PC-3 (cell line): ENCODE measurements around the gene FDXACB1.

Source experiments
- CTCF ChIP-seq: fragments of 300-600 bp; sonication (generic); conservative IDR thresholded peaks from 2 replicates; pipeline ENCODE4 v1.5.1; 2017; ENCODE audit warnings: antibody characterized with exemption, low read depth, mild to moderate bottlenecking, low read length
- EZH2phosphoT487 ChIP-seq: fragments of 300-600 bp; sonication (generic); IDR thresholded peaks from 2 replicates; pipeline ENCODE4 v1.6.1; 2018; ENCODE audit warnings: mild to moderate bottlenecking, antibody characterized with exemption, low read length, borderline replicate concordance

DNA sequence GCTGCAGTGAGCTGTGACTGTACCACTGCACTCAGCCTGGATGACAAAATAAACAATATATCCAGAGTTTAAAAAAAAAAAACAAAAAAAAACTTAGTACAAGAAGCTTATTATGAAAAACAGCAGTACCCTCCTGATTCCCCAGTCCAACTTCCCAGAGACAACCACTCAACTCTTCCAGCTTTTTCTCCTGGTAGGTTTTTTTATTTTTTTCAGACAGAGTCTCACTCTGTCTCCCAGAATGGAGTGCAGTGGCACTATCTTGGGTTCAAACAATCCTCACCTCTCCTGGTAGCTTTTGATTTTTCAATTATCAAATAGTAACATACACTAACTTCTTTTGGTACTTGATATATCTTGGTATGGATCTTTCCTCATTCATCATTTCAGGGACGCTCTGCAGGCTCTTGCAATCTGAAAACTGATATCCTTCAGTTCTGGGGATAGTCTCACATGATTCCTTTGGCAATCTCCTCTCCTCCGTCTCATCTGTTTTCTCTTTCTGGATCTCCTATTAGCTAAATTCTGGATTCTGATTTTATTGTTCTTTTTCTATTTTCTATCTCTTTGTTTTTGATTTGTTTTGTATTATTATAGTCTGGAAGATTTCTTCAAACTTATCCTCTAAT lies 52.5 kb downstream of the FDXACB1 start:
- TF ChIP-seq CTCF (no peak), EZH2phosphoT487 (no peak)
